Trophoblast cell (in vitro differentiated cells and primary cell): ENCODE results near the gene CGB3.

ENCODE experiments used
- DNase-seq, 2 donors: peaks; one replicate each; pipeline ENCODE4 v3.0.0-alpha.2; 2016
- H2AFZ ChIP-seq: 2 replicates; pipeline ENCODE4 v1.6.1; 2013; ENCODE audit warnings: low read length, moderate library complexity, mild to moderate bottlenecking; ENCODE audit not compliant: insufficient read depth, poor library complexity
- H2AK5ac ChIP-seq: 2 replicates; pipeline ENCODE4 v1.6.1; 2013; ENCODE audit warnings: mild to moderate bottlenecking, low read length
- H2BK120ac ChIP-seq: 2 replicates; pipeline ENCODE4 v1.6.1; 2013; ENCODE audit warnings: low read length, mild to moderate bottlenecking, moderate library complexity; ENCODE audit not compliant: insufficient read depth, poor library complexity
- H2BK12ac ChIP-seq: 2 replicates; pipeline ENCODE4 v1.6.1; 2013; ENCODE audit warnings: mild to moderate bottlenecking, low read length, moderate library complexity
- H2BK5ac ChIP-seq: 2 replicates; pipeline ENCODE4 v1.6.1; 2013; ENCODE audit warnings: low read length, low read depth, moderate library complexity, mild to moderate bottlenecking; ENCODE audit not compliant: poor library complexity
- H3K14ac ChIP-seq: 2 replicates; pipeline ENCODE4 v1.6.1; 2013; ENCODE audit warnings: mild to moderate bottlenecking, low read length
- H3K18ac ChIP-seq: 2 replicates; pipeline ENCODE4 v1.6.1; 2013; ENCODE audit warnings: mild to moderate bottlenecking, low read length
- H3K23ac ChIP-seq: 2 replicates; pipeline ENCODE4 v1.6.1; 2013; ENCODE audit warnings: low read length
- H3K27ac ChIP-seq: 2 replicates; pipeline ENCODE4 v1.5.1; 2013; ENCODE audit warnings: low read depth, mild to moderate bottlenecking, inconsistent platforms, low read length, moderate library complexity
- H3K27me3 ChIP-seq: 2 replicates; pipeline ENCODE4 v1.6.1; 2013; ENCODE audit warnings: inconsistent platforms, mild to moderate bottlenecking, low read length, moderate library complexity; ENCODE audit not compliant: insufficient read depth
- H3K36me3 ChIP-seq, 2 experiments: 1 replicate in 1 of 2; 2 replicates in 1 of 2; pipeline ENCODE4 v1.6.1; 2013; ENCODE audit warnings: low read length in 2 of 2, mild to moderate bottlenecking in 2 of 2, moderate library complexity in 1 of 2; ENCODE audit not compliant: insufficient read depth in 2 of 2, control insufficient read depth in 1 of 2
- H3K4ac ChIP-seq: 2 replicates; pipeline ENCODE4 v1.6.1; 2013; ENCODE audit warnings: low read depth, mild to moderate bottlenecking, low read length, moderate library complexity
- H3K4me1 ChIP-seq, 2 experiments: 1 replicate in 1 of 2; 2 replicates in 1 of 2; pipeline ENCODE4 v1.6.1; 2013; ENCODE audit warnings: low read length in 2 of 2, mild to moderate bottlenecking in 2 of 2, moderate library complexity in 1 of 2; ENCODE audit not compliant: insufficient read depth in 2 of 2, control insufficient read depth in 1 of 2
- H3K4me2 ChIP-seq: 2 replicates; pipeline ENCODE4 v1.6.1; 2013; ENCODE audit warnings: inconsistent platforms, mild to moderate bottlenecking, low read length, moderate library complexity
- H3K4me3 ChIP-seq: 2 replicates; pipeline ENCODE4 v1.5.1; 2013; ENCODE audit warnings: mild to moderate bottlenecking, low read depth, low read length, inconsistent platforms
- H3K79me1 ChIP-seq: one replicate; pipeline ENCODE4 v1.6.1; 2013; ENCODE audit warnings: low read length
- H3K79me2 ChIP-seq: 2 replicates; pipeline ENCODE4 v1.6.1; 2013; ENCODE audit warnings: low read length, mild to moderate bottlenecking; ENCODE audit not compliant: control insufficient read depth, insufficient read depth, poor library complexity
- H3K9ac ChIP-seq: 2 replicates; pipeline ENCODE4 v1.6.1; 2013; ENCODE audit warnings: mild to moderate bottlenecking, low read length
- H3K9me3 ChIP-seq: 2 replicates; pipeline ENCODE4 v1.6.1; 2013; ENCODE audit warnings: low read depth, mild to moderate bottlenecking, control low read depth, inconsistent platforms, low read length; ENCODE audit not compliant: insufficient read depth
- H4K12ac ChIP-seq: 2 replicates; pipeline ENCODE4 v1.6.1; 2013; ENCODE audit warnings: low read depth, mild to moderate bottlenecking, low read length, moderate library complexity
- H4K8ac ChIP-seq: 2 replicates; pipeline ENCODE4 v1.6.1; 2013; ENCODE audit warnings: low read depth, mild to moderate bottlenecking, low read length, moderate library complexity
- H4K91ac ChIP-seq: one replicate; pipeline ENCODE4 v1.6.1; 2013; ENCODE audit warnings: low read depth, mild to moderate bottlenecking, low read length, moderate library complexity
- WGBS: extraction: QIAGEN DNeasy Blood & Tissue Kit; methylation state at CpG from one replicate; pipeline ENCODE4 v1.1.7; 2013; ENCODE audit warnings: missing lambda C conversion rate; ENCODE audit not compliant: insufficient read length, insufficient coverage; ENCODE audit errors: extremely low coverage; 5-methylcytosine and 5-hydroxymethylcytosine counted together

Gene CGB3

DNA sequence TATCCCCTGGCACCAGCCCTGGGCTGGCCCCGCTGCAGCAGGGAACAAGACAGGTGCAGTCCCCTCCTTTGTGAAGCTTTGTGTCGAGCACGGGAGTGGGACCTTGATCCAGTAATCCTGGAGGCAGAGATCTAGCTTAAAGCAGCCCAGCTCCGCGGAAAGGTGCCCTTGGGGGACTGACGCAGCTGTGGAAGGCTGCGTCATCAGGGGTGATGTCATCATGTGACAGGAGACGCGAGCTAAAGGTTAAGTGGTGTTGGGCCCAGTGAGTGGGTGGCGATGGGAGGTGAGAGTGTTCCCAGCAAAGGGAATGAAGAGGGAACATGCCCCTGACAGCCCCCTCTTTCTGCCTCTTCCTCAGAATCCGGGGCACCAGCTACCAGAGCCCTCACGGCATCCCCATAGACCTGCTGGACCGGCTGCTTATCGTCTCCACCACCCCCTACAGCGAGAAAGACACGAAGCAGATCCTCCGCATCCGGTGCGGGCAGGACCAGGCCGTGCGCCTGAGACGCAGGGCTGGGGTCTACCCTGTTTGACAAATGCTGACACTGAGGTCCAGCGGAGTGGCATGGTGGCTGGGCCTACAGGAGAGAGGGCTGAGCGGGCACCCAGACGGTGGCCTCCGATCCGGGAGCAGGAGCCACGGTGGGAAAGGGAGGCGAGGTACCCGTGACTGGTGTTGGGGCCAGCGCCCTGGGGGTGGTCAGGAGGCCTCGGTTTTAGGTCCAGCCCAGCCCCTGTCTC lies 9.8 kb downstream of the CGB3 start:
- Histone ChIP-seq H3K4me1 (peaks cover 5 to 11% of the 10 kb centered on the region in 2 experiments), H3K23ac (no peak overlapping the region), H3K27me3 (peaks cover 7% of the 10 kb centered on the region), H3K4me2 (no peak overlapping the region), H3K79me2 (no peaks in the 10 kb centered on the region), H4K91ac (peak overlapping the region; percentile 81), H3K9me3 (peaks cover 3% of the 10 kb centered on the region), H3K18ac (no peak overlapping the region), H2BK12ac (no peak overlapping the region), H3K4ac (no peak overlapping the region), H3K79me1 (peaks cover 12% of the 10 kb centered on the region), H2BK120ac (peak overlapping the region; percentile 35), H2AFZ (no peak overlapping the region), H3K36me3 (peaks cover 51 to 56% of the 10 kb centered on the region in 2 experiments), H3K14ac (peak overlapping the region; percentile 21), H3K4me3 (no peak overlapping the region), H2AK5ac (no peak overlapping the region), H3K27ac (no peak overlapping the region), H4K8ac (peak overlapping the region; percentile 8), H4K12ac (no peak overlapping the region), H2BK5ac (no peak overlapping the region), H3K9ac (no peak overlapping the region)
- DNase-seq, result peak; percentile 75 to 87
- WGBS, result no CpG with 5 or more reads among the region's 32 CpGs

DNA sequence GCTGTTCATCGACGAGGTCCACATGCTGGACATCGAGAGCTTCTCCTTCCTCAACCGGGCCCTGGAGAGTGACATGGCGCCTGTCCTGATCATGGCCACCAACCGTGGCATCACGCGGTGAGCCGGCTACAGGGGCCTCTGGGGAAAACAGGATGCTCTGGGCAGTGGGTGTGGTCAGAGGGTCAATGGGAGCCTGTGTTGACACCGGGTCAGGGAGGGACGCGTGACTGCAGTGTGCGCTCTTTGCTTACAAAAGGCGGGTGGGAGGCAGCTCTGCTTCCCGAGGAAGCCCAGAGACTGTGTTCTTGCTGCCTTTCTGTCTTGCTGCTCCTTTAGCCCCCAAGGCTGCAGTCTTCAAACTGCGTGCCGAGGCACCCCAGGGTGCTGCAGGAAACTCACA lies 12.9 kb downstream of the CGB3 start:
- Histone ChIP-seq H2BK120ac (no peak overlapping the region), H3K36me3 (peaks cover 61 to 68% of the 10 kb centered on the region in 2 experiments), H3K4me2 (no peak overlapping the region), H3K27ac (no peak overlapping the region), H3K79me1 (peaks cover 8% of the 10 kb centered on the region), H2AK5ac (no peak overlapping the region), H3K23ac (no peak overlapping the region), H2BK12ac (no peak overlapping the region), H2AFZ (no peak overlapping the region), H3K18ac (no peak overlapping the region), H3K9me3 (peaks cover 3% of the 10 kb centered on the region), H4K91ac (peak overlapping the region; percentile 42), H3K27me3 (no peaks in the 10 kb centered on the region), H2BK5ac (no peak overlapping the region), H3K14ac (no peak overlapping the region), H3K4me3 (no peak overlapping the region), H3K4ac (no peak overlapping the region), H3K79me2 (no peaks in the 10 kb centered on the region), H4K12ac (no peak overlapping the region), H4K8ac (no peak overlapping the region), H3K4me1 (no peaks in the 10 kb centered on the region), H3K9ac (no peak overlapping the region)
- no CpG with 5 or more reads among the region's 17 CpGs for WGBS
- no peak for DNase-seq

DNA sequence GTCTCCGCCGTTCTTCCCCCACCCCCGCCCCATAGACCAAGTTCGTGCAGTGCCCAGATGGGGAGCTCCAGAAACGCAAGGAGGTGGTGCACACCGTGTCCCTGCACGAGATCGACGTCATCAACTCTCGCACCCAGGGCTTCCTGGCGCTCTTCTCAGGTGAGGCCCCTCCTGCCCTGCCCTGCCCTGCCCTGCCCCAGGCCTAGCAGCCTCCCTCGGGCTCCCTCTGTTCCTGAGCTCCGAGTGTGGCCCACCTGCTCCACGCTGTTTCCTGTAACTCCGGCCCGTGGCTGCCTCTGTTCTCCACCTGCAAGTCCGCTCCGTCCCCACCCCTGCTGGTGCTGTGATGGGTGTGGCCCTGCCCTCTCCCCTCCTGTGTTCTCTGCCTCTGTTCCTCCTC lies 13.7 kb downstream of the CGB3 start:
- WGBS, result no CpG with 5 or more reads among the region's 18 CpGs

DNA sequence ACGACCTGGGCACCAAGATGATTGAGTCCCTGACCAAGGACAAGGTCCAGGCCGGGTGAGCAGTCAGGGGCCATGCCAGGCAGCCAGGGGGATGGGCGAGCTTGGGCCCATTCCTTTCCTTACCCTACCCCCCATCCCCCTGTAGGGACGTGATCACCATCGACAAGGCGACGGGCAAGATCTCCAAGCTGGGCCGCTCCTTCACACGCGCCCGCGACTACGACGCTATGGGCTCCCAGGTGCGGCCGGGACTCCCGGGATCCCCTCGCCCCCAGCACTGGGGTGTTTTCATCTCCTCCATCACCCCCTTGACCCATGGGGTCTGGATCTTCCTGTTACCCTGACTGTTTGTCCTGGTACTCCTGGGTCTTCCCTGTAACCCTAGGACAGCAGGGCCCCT lies 14.3 kb downstream of the CGB3 start:
- WGBS, result no CpG with 5 or more reads among the region's 18 CpGs
- Histone ChIP-seq H3K79me1 (peaks cover 6% of the 10 kb centered on the region), H3K4me1 (no peaks in the 10 kb centered on the region), H3K27ac (no peak overlapping the region), H2AK5ac (no peak overlapping the region), H3K14ac (no peak overlapping the region), H2AFZ (no peak overlapping the region), H3K4me2 (no peak overlapping the region), H4K12ac (no peak overlapping the region), H3K23ac (no peak overlapping the region), H3K9ac (no peak overlapping the region), H4K91ac (no peak overlapping the region), H3K27me3 (no peaks in the 10 kb centered on the region), H2BK120ac (no peak overlapping the region), H3K18ac (no peak overlapping the region), H3K4ac (no peak overlapping the region), H3K9me3 (peaks cover 3% of the 10 kb centered on the region), H2BK5ac (no peak overlapping the region), H2BK12ac (no peak overlapping the region), H3K36me3 (peaks cover 61 to 66% of the 10 kb centered on the region in 2 experiments), H3K79me2 (no peaks in the 10 kb centered on the region), H3K4me3 (no peak overlapping the region), H4K8ac (no peak overlapping the region)
- no peak for DNase-seq

More for the DNA sequence above, 13.7 kb downstream of the CGB3 start:
- H3K14ac ChIP-seq, result no peak overlapping the region
- H2BK12ac ChIP-seq, result no peak overlapping the region
- peaks cover 62 to 66% of the 10 kb centered on the region in 2 experiments for H3K36me3 ChIP-seq
- no peak overlapping the region for H2BK5ac ChIP-seq
- H3K9me3 ChIP-seq, result peaks cover 3% of the 10 kb centered on the region
- no peak overlapping the region for H2AFZ ChIP-seq
- H3K9ac ChIP-seq, result no peak overlapping the region
- no peak for DNase-seq
- H3K27ac ChIP-seq, result no peak overlapping the region
- H2BK120ac ChIP-seq, result no peak overlapping the region
- H3K4ac ChIP-seq, result no peak overlapping the region
- no peak overlapping the region for H3K4me2 ChIP-seq
- no peak overlapping the region for H3K4me3 ChIP-seq
- H3K23ac ChIP-seq, result no peak overlapping the region
- H3K27me3 ChIP-seq, result no peaks in the 10 kb centered on the region
- H3K79me1 ChIP-seq, result peaks cover 8% of the 10 kb centered on the region
- H3K4me1 ChIP-seq, result no peaks in the 10 kb centered on the region
- H4K91ac ChIP-seq, result no peak overlapping the region
- no peak overlapping the region for H3K18ac ChIP-seq
- no peak overlapping the region for H4K8ac ChIP-seq
- no peak overlapping the region for H4K12ac ChIP-seq
- H2AK5ac ChIP-seq, result no peak overlapping the region
- no peaks in the 10 kb centered on the region for H3K79me2 ChIP-seq
